ENCODE data around the gene ALPP.
"Not testable (repeated sequence)": the region's sequence is repeated elsewhere in the genome, so short reads cannot be mapped to it uniquely, and the experiment has no call there.

Gene ALPP

DNA sequence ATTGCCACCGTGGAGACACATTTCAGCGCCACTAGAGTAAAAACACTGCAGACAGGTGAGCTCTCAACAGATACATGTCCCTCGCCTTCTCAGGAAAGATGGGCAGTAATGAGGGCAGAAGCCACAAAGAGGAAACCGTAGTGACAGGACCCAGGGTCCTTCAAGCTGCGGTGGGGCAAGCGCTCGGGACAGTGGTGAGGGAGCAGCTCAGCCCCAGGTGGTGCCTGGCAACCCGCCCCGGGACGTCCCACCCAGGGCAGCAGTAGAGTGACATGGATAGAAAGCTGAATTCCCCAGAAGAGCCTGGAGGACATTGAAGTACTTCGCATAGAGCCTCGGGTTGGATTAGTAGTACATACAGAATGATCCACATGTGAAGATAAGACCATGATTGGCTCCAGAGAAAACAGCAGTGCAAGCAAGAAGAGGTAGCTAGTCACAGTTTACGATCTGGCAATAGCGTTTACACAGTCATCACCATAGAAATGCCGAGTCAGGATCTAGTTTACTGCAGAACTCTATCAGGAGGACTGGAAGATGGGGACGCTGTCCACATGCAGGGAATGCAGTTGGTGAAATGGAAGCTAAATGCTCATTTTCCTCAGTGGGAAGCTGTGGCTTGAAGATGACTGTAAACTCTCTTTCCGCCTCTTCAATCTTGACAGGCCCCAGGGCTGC, 37.4 kb upstream of the ALPP start:
- DNase-seq = no peak

DNA sequence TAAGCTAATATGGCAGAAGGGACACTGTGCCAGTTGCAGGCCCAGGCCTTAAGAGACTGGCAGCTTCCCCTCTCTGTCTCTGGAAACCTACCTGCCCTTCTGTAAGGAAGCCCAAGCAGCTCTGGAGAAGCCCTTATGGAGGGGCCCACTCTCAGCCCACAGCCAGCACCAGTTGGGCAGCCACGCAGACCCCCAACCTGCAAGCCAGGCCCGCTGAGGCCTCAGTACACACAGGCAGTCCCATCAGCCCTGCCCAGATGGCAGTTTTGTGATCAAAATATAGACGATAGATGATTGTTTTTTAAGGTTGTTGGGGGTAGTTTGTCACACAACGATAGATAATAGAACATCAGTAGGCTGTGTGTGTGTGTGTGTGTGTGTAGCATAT, 36.8 kb upstream of the ALPP start:
- no peak for DNase-seq

DNA sequence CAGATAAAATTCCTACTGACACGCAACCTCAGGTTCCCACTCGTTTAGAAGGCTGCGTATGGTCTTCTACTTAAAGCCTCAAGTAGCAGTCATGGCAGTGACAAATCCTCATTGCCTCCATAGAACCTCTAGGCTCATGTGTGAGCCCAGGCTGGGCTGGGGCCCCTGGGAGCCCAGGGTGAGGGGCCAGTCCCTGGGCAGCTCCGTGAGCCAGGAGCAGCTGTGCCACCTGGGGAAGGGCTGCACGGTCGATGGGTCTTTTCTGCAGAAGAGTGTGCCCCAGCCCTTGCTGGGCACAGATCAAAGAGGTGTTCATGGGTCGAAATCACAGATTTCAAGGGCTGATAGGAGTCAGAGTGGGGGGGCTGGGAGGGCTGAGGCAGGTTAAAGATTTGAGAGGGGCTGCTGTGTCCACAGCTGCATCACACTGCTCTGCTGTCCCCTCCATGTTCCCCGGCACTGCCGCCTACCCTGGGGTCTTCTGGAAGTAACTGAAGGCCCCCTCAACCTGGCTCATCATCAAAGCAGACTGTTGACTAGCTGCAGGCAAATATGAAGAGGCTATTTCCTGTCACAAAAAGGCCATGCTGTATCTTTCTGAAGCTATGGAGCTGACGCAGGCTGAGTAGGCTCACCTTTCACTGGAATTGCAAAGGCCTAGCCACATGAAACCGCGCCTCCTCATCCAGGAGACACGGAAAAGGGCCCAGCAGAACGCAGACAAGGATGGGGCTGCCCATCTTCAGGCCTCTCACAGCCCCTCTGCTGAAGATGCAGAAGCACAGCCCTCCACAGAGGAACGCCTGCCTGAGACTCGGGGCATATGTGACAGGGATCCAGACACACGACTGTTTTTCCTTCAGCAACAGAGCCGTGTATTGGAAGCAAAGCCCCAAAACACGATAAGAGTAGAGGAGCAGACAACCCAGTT, 35.7 kb upstream of the ALPP start:
- DNase-seq = no peak

DNA sequence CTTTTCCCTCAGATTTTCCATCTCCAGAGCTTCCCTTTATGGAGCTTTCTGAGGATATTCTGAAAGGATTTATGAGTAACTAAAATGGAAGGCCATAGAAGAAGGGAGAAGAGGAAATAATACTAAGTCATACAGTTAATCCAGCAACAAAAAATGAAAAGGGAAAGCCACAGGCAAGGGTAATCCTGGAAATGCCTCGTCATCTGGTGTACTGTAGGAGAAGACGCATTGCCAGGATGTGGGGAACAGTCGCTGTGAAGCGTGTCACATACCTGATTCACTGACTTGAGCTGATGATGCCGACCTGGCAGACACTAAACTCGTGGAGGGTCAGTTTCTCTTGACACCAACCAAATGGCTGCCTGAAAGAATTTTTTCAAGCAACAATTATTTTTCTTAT, 34.7 kb upstream of the ALPP start:
- DNase-seq = no peak

DNA sequence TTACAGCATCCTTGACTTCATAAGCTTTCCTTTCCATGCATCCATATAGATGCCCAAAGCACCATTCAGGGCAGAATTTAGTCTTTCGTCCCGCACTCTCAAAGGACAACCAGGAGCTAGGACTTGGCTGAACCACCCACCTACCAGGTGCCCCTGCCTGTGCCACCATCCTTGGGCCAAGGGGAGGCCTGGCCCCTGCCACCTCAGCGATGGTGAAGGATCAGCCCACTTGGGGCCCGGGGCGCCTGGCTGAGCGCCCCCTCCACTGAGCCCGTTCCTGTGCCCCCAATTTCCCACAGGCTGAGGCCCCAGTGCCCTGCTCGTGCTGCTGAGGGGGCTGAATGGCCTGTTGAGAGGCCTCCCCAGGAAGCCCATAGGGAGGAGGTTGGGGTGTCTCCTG, 33.3 kb upstream of the ALPP start:
- DNase-seq = no peak

DNA sequence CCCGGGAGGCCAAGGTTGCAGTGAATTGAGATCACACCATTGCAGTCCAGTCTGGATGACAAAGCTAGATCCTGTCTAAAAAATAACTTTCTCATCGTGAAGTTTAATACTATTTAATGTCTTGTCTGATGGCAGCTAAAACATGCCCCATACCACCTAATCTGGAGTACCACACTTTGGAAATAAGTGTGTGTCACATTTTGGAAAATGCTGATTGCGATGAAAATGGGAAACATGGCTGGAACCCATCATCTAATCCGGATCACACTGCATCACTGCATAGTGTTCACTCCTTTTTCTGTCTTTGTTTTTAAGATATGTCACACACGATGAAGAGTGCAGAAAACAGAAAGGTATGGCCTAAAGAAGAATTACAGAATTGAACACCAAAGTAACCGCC, 31.2 kb upstream of the ALPP start:
- no peak for DNase-seq

DNA sequence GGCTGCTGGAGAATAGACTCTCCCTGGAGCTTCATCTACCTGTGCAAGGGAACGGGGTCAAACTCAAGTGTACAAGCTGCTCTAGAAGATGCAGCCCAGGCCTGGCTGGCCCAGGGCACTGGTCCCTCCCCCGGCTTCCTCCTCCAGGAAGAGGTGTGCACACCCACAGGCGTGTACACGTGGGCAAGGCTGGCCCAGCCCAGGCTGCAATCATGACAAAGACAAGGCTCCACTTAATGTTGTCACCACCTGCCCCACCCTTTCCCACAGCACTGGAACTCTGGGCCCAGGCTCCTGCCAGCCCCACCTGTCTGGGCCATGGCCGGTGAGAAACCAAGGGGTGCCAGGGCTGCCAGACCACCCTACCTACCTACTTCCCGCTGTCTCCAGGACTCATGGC, 29.6 kb upstream of the ALPP start:
- DNase-seq = no peak

DNA sequence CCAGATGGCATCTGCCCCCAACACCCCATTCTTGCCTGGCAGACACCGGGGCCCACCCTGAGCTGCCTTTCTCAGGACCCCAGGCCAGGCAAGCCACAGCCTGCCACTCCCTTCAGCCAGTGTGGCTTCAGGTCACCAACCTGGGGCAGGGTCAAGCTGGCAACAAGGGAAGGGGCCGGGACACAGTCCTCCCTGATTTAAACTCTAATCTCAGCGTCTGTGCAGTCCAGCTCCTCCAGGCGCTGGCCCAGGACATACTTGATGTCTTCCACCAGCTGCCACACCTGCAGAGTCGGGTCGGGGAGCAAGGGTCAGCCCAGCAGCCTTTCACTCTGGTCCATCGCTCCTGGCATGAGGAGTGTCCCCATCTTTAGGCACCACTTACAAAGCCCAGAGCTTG, 29.0 kb upstream of the ALPP start:
- DNase-seq = no peak

DNA sequence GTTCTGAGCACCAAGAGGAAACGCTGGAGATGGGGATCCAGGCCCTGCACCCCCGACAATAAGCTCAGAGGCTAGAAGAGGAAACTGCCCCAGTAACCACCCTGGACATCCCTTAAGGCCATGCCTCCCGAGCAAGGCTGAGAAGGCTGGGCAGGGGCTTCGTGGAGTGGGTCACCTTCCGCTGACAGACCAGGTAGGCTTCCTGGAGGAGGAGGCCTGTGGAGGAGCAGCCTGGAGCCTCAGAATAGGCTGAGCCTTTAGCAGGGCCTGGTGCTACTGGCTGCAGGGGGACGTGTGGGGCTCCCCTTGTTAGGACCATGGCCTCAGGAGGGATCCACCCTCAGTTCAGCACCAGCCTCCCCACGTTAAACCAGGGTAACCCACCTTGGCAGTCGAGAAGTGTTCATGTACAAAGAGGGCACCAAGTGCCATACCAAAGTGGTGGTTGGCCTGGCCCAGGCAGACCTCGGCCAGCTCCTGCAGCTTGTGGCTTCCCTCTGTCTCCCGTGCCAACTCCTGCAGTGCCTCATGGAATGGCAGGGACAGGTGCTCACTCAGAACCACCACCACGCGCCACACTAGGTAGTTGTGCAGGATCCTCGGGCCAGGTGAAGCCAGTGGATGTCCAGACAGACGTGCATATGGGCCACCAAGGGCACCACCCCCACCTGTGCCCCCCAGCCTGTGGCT, 28.5 kb upstream of the ALPP start:
- no peak for DNase-seq

DNA sequence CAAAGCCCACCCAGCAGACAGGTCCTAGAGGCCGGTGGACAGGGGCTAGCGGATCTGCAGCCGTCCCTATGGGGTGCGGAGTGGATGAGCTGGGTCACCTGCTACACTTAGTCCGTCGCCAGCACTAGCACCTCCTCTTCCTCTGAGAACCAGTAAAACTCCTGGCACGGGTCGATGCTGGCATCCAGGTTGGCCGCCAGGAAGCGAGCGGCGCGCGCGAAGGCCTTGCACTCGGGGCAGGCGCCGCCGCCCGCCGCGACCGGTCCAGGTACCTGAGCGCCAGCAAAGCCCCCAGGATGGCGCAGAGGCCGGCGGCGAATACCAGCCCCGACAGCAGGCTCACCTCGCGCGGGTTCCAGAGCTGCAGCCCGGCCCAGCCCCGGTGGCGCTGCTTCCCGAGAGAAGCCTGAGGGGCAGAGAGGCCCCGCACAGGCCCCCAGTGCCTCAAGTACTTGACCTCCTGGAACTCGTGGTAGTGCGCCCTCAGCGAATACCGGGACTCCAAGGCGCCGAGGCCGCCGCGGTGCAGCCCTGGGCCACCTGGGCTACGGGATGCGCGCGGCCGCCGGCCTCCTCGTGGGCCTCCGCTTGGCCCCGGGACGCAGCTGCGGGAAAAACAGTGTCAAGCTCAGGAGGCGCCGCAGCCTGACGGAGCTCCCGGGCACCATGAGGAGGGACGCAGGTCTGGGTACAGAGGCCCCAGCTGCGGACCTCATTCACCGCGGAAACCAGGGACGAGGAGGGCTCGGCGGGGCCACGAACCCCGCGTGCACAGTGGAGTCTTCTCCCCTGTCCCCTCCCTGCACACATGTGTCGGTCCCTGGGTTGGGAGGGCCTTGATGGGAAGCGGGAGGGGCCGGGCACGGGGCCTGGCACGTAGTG, 27.5 kb upstream of the ALPP start:
- no peak for DNase-seq

DNA sequence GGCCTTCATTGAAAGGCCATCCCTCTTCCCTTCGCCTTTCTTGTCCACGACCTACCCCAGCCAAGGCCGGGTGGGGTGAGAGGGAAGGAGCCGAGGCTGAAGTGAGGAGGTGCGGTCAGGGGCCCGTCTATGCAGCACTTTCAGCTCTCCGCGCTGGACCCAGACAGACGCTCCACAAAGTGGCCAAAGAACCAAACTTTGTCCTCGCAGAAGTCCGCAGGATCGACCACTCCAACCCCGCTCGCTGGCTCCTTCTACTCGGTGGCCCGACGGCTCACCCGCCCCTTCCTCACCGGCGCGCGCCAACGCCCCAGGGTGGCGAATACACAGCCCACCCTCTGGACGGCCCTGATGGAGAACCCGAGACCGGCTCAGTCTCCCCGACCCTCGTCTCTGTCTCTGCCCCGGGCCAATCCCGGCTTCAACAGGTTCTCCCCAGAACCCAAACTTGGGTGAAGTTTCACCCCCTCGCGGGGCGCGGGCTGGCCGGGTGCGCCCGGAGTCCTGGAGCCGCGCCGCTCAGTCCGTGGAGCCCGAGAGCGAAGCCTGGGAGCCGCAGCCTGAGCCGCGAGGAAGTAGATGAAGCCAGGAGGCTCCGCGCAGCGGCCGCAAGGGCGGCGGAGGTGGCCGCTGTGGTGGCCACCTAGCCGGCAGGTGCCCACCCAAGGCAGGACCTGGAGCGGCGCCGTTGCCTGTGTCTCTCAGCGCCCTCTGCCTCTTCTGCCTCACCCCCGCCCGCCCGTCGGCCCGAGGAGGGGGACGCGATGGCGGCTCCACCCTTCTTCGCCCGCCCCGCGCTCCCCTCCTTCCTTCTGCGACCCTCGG, 26.7 kb upstream of the ALPP start:
- DNase-seq = no peak

DNA sequence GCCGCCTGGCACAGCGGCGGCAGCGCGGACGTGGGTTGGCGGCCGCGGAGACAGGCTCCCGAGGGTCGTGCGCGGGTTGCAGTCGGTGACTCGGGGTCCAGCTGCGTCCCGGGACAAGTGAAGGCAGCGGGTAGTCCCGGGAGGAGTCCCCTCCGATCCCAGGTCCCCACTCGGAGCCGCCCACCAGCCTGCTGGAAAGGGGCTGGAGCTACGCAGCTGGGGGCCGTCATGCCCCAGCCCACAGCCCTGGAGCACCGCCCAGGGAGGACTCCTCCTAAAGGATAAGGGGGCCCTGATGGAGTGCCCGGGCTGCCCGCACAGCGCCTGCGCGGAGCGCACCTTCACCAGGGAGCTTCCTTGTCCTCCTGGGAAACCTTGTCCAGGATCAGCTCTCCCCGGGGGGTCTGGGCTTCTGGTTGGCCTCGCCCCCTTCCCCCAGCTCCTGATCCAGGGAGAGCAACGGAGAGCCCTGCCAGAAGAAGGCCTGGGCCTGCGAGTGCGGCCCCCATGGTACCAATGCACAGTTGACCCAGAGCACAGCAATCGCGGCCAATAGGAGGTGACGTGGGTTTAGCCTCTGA, 25.9 kb upstream of the ALPP start:
- DNase-seq = no peak

DNA sequence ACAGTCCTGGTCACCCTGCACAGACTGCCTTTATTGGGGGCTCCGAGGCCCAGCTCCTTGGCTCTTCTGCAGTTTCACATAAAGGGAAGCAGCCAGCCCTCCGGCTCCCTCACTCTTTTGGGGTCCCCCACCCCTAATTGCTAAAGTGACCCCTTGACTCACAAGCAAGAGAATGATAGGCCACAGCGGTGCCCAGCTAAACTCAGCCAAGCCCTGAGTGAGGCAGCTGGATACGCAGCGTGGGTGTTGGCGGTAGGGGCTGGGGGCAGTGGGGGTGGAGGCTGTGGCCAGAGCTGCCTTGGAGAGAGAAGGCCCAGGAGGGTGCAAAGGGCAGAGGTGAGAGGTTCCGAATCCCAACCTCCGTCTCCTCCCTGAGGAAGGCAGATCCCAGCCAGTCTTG, 25.5 kb upstream of the ALPP start:
- no peak for DNase-seq

DNA sequence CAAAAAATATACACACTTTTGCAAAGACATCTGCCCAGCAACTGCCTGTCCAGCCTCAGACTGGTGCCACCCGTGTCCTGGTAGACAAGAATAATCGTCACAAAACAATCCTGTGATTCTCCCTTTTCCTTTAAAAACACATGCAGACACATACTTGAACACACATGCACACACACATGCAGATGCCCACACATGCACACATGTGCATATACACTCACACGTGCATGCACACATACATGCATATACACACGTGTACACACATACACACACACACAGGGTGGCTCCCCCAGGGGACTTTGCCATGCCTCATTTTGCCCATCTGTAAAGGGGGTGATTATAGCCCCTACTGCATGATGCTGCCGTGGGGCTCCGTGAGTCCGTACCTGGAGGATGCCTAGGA, 24.9 kb upstream of the ALPP start:
- no peak for DNase-seq

DNA sequence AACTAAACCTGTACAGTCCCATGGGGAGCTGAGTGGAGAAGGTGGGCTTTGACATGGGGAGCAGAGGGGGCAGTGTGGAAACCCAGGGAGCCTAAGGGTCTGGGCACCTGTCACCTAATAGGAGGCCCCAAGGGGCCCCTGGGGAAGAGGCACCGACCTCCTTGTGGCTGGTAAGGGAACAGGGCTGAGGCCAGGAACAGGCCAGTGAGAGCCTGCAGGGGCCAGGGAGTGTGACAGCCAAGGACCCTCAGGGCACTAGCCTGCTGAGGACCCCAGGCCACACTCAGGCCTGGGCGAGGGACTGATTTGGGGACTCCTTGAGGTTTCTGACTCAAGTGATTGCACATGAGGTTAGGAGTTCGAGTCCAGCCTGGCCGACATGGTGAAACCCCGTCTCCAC, 24.5 kb upstream of the ALPP start:
- DNase-seq = no peak

DNA sequence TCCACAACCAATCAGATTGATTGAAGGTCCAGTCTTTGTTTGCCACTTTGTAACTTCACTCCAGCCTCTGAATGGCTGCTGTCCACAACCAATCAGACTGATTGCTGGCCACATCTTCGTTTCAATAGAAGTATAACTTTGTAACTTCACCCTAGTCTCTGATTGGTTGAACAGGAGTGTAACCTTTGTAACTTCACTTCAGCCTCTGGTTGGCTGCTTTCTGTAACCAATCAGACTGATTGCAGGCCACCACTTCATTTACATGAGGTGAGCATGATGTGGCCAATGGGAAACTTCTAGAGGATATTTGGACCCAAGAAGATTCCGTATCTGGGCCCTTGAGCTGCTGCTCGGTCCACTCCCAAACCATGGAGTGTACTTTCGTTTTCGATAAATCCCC, 16.9 kb upstream of the ALPP start:
- no peak for DNase-seq

DNA sequence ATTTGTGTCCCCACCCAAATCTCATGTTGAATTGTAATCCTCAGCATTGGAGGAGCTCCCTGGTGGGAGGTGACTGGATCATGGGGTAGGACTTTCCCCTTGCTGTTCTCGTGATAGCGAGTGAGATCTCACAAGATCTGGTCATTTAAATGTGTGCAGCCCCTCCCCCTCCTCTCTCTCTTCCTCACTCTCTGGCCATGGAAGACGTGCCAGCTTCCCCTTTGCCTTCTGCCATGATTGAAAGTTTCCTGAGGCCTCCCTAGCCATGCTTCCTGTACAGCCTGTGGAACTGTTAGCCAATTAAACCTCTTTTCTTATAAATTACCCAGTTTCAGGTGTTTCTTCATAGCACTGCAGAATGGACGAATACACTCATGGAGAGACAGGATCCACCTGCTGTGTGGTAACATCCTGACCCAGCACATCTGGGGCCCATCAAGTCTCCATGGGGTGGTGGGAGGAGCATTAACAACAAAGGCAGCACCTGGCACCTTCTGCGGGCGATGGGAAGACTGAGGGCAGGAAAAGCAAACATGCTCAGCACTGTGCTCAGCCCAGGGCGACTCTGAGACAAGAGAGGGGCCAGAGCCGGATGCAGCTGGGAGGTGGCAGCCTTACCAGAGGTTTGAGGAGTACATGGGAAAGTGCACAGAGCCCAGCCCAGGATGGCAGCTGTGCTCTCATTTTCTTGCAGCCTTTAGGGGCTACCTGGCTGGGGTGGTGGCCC, 16.2 kb upstream of the ALPP start:
- no peak for DNase-seq

DNA sequence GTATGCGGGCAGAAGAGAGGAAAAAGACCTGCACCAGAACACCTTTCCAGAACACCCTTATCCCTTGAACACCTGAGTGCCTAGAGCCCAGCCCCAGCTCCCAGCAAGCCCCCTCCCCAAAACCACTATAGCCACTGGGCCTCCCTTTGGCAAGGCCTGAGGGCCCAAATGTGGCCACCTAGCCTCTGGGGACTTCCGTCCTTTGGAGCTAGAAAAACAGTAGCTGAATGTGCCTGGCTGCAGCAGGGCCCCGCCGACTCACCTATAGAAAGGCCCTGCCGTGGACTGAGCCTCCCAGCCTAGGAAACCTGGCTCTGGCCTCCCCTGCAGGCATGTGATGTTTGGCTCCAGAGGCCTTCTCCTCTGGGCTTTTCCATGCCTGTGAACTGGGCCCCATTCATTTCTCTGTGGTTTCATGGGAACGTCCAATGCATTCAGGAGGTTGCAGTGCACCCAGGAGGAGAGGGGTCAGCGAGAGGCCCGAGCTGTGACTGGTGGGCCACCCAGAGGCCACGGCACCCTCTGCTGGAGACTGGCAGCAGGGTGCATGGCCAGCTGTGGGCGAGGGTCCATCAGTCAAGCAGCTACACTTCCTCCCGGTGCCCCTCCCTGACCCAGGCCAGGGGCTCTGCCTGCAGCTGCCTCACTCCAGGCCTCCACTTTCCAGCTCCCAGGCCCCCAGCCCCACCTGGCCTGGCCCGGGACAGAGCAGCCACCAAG, 15.3 kb upstream of the ALPP start:
- DNase-seq = not testable (repeated sequence)

DNA sequence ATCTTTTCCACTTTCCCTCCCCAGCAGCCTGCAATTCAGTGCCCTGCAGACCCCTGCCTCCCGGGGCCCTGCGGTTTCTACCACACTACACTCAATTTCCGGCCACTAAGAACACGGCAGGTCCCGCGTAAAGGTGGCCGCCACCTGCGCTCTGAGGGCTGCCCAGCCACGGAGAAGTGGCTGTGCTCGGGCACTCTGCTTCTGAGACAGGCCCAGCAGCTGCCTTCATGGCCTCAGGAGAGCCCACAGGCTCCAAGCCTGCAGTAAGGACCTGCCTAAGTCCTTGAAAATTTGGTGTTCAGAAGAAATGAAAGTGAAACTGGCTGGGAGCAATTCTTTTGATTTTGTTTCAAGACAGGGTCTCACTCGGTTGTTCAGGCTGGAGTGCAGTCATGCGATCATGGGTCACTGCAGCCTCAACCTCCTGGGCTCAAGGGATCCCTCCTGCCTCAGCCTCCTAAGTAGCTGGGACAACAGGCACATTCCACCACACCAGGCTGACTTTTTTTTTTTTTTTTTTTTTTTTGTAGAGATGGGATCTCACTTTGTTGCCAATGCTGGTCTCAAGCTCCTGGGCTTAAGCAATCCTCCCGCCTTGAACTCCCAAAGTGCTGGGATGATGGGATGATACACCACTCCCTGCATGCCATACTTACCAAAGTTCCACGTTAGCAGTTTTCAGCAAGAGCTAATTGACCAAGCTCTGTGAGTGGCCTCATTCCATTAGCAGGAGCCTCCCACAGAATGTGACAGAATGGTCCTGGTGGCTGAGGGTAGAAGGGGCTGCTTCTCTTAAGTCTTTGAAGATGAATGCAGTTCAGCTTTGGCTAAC, 14.6 kb upstream of the ALPP start:
- DNase-seq = no peak

Data from NCI-H82 (cell line).